Kidney epithelial cell (primary cell): ENCODE measurements around the gene AATK. TPM values are rescaled to one million over a fixed set of nuclear protein-coding genes. Genes with fewer than 3 reads are reported as not detected.
A peak's percentile ranks its signal among the peaks of the same experiment; 100 is the strongest.

Source experiments
- DNase-seq: peaks from one replicate; pipeline ENCODE4 v3.0.0-alpha.2; 2010; ENCODE audit warnings: low read depth
- H3K27me3 ChIP-seq: 2 replicates; pipeline ENCODE4 v1.6.0; 2011; ENCODE audit warnings: low read length; ENCODE audit not compliant: control insufficient read depth, insufficient read depth
- H3K36me3 ChIP-seq: 2 replicates; pipeline ENCODE4 v1.5.1; 2011; ENCODE audit warnings: low read length; ENCODE audit not compliant: control insufficient read depth, insufficient read depth
- H3K4me3 ChIP-seq: 2 replicates; pipeline ENCODE4 v1.5.1; 2011; ENCODE audit warnings: low read depth, mild to moderate bottlenecking, control low read depth, low read length
- CTCF ChIP-seq: IDR thresholded peaks from 2 replicates; pipeline ENCODE4 v1.5.1; 2011; ENCODE audit warnings: mild to moderate bottlenecking, moderate library complexity, low read length, control low read depth, inconsistent platforms; ENCODE audit not compliant: insufficient read depth, poor library complexity, severe bottlenecking
- total RNA-seq: library from RNA; depleted of rRNA; stranded (reverse); fragments of >200 nt; gene quantifications from 2 replicates; pipeline ENCODE4 v1.2.3, GENCODE V29; 2015

The AATK gene
- total RNA-seq, 1 donor from 2014 or later: 0.33 TPM

- no peak for DNase-seq
- Histone ChIP-seq H3K27me3 (peaks cover 22% of the 10 kb centered on the region), H3K36me3 (no peaks in the 10 kb centered on the region), H3K4me3 (no peak overlapping the region)
- no peak for TF ChIP-seq CTCF
Observed at GRCh38 chr17:81130385-81131361, 35.3 kb downstream of the AATK start.

- Histone ChIP-seq H3K27me3 (peaks cover 17% of the 10 kb centered on the region), H3K4me3 (no peak overlapping the region), H3K36me3 (no peaks in the 10 kb centered on the region)
- TF ChIP-seq CTCF: no peak
- no peak for DNase-seq
Observed at GRCh38 chr17:81129711-81130367, 36.2 kb downstream of the AATK start.

- Histone ChIP-seq H3K4me3 (no peak overlapping the region), H3K27me3 (peaks cover 16% of the 10 kb centered on the region), H3K36me3 (no peaks in the 10 kb centered on the region)
- DNase-seq: no peak
- peak; percentile 21 for TF ChIP-seq CTCF
Observed at GRCh38 chr17:81129289-81129688, 36.7 kb downstream of the AATK start.

- Histone ChIP-seq H3K4me3 (no peak overlapping the region), H3K27me3 (peaks cover 19% of the 10 kb centered on the region), H3K36me3 (no peaks in the 10 kb centered on the region)
- no peak for DNase-seq
- TF ChIP-seq CTCF: no peak
Observed at GRCh38 chr17:81128774-81129173, 37.2 kb downstream of the AATK start.

GRCh38 chr17:81128338-81128737 lies 37.7 kb downstream of the AATK start:
- DNase-seq: no peak
- Histone ChIP-seq H3K4me3 (no peak overlapping the region), H3K27me3 (peaks cover 16% of the 10 kb centered on the region), H3K36me3 (no peaks in the 10 kb centered on the region)
- TF ChIP-seq CTCF: no peak
